ENCODE results near the gene BRD8.
"Not testable (repeated sequence)": the region's sequence is repeated elsewhere in the genome, so short reads cannot be mapped to it uniquely, and the experiment has no call there.

BRD8 gene, protein sequence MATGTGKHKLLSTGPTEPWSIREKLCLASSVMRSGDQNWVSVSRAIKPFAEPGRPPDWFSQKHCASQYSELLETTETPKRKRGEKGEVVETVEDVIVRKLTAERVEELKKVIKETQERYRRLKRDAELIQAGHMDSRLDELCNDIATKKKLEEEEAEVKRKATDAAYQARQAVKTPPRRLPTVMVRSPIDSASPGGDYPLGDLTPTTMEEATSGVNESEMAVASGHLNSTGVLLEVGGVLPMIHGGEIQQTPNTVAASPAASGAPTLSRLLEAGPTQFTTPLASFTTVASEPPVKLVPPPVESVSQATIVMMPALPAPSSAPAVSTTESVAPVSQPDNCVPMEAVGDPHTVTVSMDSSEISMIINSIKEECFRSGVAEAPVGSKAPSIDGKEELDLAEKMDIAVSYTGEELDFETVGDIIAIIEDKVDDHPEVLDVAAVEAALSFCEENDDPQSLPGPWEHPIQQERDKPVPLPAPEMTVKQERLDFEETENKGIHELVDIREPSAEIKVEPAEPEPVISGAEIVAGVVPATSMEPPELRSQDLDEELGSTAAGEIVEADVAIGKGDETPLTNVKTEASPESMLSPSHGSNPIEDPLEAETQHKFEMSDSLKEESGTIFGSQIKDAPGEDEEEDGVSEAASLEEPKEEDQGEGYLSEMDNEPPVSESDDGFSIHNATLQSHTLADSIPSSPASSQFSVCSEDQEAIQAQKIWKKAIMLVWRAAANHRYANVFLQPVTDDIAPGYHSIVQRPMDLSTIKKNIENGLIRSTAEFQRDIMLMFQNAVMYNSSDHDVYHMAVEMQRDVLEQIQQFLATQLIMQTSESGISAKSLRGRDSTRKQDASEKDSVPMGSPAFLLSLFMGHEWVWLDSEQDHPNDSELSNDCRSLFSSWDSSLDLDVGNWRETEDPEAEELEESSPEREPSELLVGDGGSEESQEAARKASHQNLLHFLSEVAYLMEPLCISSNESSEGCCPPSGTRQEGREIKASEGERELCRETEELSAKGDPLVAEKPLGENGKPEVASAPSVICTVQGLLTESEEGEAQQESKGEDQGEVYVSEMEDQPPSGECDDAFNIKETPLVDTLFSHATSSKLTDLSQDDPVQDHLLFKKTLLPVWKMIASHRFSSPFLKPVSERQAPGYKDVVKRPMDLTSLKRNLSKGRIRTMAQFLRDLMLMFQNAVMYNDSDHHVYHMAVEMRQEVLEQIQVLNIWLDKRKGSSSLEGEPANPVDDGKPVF

GRCh38 chr5:138178516-138179276 lies at the start of gene BRD8, which contains the start of gene KIF20A:
BRD8 (minus strand) TSS chr5:138178630; CDS start chr5:138178614, 16 bp downstream.
KIF20A (plus strand) TSS chr5:138179112; CDS start chr5:138179681, 569 bp downstream.
- peak; percentile 68 to 77 for DNase-seq (ENCODE audit: low read depth in 2 of 2)

GRCh38 chr5:138226910-138227309 lies 48.5 kb upstream of the BRD8 start:
- no peak for DNase-seq (ENCODE audit: low read depth in 2 of 2)

- no peak for DNase-seq (ENCODE audit: low read depth in 2 of 2)
These were observed 46.3 kb upstream of the BRD8 start for GRCh38 chr5:138224712-138225111.

- no peak for DNase-seq (ENCODE audit: low read depth in 2 of 2)
These were observed 45.1 kb upstream of the BRD8 start for GRCh38 chr5:138223532-138223931.

- DNase-seq (ENCODE audit: low read depth in 2 of 2), result no peak
These were observed 38.4 kb upstream of the BRD8 start for GRCh38 chr5:138216799-138217198.

GRCh38 chr5:138213161-138214029 lies 35.0 kb upstream of the BRD8 start, which contains the start of gene CDC23:
CDC23 (minus strand) TSS chr5:138213323; CDS start chr5:138213312, 11 bp downstream.
- DNase-seq (ENCODE audit: low read depth in 2 of 2), result peak; percentile 67 to 75

GRCh38 chr5:138212828-138213160 lies 34.4 kb upstream of the BRD8 start:
- DNase-seq (ENCODE audit: low read depth in 2 of 2), result no peak

DNA sequence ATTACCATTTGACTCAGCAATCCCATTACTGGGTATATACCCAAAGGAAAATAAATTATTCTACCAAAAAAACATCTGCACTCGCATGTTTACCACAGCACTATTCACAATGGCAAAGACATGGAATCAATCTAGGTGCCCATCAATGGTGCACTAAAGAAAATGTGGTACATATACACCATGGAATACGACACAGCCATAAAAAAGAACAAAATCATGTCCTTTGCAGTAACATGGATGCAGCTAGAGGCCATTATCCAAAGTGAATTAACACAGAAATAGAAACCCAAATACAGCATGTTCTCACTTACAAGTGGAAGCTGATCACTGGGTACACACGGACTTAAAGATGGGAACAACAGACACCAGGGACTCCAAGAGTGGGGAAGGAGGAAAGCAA lies 32.6 kb upstream of the BRD8 start:
- no peak for DNase-seq (ENCODE audit: low read depth in 2 of 2)

DNA sequence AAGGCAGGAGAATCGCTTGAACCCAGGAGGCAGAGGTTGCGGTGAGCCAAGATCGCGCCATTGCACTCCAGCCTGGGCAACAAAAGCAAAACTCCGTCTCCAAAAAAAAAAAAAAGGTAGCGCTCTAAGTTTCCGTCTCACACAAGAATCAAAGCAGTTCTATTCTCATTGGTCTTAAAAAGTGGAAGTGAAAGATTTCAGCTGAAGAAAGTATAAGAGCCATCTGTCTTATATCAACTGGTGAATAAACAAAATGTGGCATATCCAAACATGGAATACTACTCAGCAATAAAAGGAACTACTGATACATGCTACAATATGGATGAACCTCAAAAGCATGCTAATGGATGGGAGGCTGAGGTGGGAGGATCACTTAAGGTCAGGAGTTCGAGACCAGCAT lies 15.4 kb upstream of the BRD8 start:
- DNase-seq (ENCODE audit: low read depth in 2 of 2), result not testable (repeated sequence)

- no peak for DNase-seq (ENCODE audit: low read depth in 2 of 2)
These were observed 14.4 kb upstream of the BRD8 start for GRCh38 chr5:138192826-138193225.

GRCh38 chr5:138188626-138189025 lies 10.2 kb upstream of the BRD8 start:
- DNase-seq (ENCODE audit: low read depth in 2 of 2), result no peak

- no peak for DNase-seq (ENCODE audit: low read depth in 2 of 2)
These were observed 7.6 kb upstream of the BRD8 start for GRCh38 chr5:138186002-138186447.

DNA sequence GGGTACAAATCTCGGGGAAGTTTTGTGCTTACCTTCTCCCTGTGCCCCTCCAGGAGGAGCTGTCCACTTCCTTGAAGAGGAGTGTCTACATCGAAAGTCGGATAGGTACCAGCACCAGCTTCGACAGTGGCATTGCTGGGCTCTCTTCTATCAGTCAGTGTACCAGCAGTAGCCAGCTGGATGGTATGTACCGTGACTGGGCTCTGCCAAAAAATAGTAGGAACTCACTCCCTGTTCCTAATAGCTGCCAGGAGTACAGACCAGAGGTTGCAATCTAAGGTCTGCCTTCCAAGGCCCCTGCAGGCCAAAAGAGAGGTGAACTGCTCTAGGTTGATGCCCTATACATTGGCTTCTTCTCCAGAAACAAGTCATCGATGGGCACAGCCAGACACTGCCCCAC lies 4.4 kb upstream of the BRD8 start:
- no peak for DNase-seq (ENCODE audit: low read depth in 2 of 2)

DNA sequence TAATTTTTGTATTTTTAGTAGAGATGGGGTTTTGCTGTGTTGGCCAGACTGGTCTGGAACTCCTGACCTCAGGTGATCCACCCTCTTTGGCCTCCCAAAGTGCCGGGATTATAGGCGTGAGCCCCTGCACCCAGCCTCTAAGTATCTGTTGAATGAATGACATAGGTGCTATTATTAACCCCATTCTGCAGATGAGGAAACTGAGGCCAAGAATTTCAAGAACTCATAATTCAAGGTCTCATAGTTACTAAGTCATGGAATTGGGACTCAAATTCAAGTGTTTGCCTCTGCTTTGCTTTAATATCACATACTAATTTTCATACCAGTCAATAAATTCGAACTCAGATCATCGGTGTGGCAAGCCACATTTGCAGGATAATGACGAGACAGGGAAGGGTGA lies 2.4 kb upstream of the BRD8 start:
- DNase-seq (ENCODE audit: low read depth in 2 of 2), result no peak

DNA sequence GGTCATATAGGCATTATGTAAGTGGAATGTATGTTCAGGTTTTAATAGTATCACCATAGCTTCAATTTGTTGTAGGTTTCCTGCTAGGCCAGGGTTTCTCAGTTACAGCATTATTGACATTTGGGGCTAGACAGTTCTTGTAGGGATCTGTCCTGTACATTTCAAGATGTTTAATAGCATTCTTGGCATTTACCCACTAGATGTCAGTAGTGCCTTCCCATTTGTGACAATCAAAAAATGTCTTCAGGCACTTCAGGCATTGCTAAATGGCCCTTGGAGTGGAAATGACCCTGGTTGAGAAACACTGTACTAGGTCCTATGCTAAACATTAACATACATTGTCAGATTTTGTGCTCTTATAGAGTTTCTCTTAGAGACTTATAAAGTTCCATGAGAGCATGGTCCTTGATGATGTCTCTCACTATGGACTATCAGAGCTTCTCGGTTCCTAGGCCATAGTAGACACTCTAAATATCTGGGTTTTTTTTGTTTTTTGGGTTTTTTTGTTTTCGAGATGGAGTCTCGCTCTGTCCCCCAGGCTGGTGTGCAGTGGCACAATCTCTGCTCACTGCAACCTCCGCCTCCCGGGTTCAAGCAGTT lies 1.9 kb upstream of the BRD8 start:
- no peak for DNase-seq (ENCODE audit: low read depth in 2 of 2)

DNA sequence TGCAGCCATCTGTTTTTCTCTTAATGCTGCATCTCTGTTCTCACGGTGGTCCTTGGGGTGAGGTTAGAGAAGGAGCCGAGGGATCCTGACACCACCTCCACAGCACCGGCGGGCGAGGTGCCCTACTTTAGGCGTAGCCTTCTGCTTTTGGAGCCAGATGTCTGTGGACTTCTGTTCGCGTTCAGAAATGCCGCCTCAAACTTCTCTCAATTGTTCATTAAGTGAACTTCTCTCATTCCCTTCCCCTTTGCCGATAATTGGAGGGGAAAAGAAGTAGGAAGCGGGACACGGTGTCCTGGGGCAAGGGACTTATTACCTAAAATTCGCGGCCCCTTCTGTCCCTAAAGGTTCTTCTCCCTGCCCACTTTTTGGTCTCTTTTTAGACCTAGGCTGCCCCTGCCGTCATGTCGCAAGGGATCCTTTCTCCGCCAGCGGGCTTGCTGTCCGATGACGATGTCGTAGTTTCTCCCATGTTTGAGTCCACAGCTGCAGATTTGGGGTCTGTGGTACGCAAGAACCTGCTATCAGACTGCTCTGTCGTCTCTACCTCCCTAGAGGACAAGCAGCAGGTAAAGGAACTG lies 937 bp upstream of the BRD8 start:
- no peak for DNase-seq (ENCODE audit: low read depth in 2 of 2)

- DNase-seq (ENCODE audit: low read depth in 2 of 2), result no peak
These were observed 402 bp downstream of the BRD8 start for GRCh38 chr5:138177941-138178515.

DNA sequence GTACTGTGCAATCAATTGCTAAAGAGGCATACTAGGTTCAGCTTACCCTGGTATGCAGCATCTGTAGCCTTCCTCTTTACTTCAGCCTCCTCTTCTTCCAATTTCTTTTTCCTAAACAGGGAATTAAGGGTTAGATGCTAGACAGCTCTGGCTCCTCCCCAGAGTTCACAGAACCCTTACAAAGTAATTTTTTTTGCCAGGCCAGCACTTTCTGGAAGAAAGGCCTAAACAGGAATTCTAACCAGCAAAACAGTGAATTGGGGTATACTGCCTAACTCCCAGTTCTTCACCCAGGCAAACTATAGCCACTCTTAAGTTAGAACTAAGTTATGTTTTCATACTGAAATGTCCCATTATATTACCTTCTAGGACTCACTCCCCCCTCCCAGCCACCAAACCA lies 8.1 kb downstream of the BRD8 start:
- DNase-seq (ENCODE audit: low read depth in 2 of 2), result no peak

DNA sequence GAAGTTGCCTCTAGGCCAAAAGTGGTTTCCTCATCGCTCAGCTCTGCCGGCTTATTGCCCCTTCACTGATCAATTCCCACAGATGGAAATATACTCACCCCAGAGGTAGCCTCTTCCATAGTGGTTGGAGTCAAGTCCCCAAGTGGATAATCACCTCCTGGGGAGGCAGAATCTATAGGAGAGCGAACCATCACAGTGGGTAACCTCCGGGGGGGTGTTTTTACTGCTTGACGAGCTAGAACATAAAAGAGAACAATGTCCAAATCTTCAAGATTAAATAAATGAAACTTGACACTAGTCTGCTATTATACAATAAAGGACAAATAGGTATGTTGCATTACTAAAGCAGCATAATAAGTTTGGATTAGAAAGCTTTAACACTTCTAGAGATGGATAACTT lies 9.3 kb downstream of the BRD8 start:
- no peak for DNase-seq (ENCODE audit: low read depth in 2 of 2)

Data from stimulated activated CD8-positive, alpha-beta memory T cell treated with anti-CD3 and anti-CD28 coated beads, Interleukin-2, amount 100 ng/mL, for 1 hour (primary cell).